NCI-H526 treated with DMSO at 0.1 percent for 48 hours (cell line): Measurements from ENCODE around the gene TEX44.

Experiments
- DNase-seq: peaks from one replicate; lab custom pipeline; 2025; lab: John Stamatoyannopoulos, UW

The TEX44 gene

DNA sequence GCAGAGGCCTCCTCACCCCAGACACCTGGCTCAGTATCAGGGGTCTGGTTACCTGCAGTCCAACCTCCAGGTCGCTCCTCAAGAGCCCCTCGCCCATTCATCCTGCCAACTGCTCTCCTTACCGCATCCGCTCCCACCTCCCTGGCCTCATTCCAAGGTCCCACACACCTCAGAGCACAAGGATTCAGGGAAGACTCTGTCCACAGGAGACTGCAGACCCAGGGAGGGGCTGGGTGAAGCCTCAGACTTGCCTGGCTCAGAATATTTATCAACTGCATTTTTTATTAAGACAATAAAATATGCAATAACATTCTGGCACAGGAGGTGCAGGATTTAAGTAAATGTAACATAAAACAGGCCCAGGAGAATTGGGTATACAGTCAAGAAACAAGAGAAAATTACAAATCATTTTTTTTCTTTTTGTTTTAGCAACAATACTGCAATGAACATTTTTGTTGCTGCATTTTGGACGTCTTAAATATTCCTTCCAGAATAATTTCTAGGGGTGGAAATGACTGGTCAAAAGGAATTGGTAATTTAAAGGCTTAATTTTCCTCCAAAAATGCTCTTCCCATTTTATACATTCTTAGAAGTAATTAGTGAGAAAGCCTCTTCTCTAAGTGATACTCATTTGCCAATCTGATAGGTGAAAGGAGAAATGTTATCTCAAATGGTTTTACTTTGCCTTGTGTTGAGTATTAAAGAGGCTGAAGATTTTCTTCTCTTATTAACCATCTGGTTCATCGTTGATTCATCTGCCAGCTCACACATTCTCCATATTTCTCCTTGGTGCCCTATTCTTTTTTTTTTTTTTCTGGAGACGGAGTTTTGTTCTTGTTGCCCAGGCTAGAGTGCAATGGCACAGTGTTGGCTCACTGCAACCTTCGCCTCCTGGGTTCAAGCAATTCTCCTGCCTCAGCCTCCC, 42.5 kb downstream of the TEX44 start:
- no peak for DNase-seq

DNA sequence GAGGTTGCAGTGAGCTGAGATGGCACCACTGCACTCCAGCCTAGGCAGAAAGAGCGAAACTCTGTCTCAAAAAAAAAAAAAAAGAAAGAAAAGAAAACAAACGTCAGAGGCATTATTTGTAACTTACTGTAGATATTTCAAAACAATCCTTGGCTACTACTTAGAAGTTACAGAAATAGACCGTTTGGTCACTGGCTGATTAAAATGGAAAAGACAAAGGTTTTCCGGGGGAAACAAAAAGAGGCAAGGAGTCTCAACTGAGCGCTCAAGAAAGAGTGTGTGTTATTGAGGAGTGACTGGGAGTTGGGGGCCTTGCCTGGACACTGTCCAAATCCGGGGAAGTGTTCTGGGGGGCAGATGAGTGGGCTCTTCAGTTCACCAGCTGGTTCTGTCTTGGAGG, 47.6 kb downstream of the TEX44 start:
- no peak for DNase-seq

DNA sequence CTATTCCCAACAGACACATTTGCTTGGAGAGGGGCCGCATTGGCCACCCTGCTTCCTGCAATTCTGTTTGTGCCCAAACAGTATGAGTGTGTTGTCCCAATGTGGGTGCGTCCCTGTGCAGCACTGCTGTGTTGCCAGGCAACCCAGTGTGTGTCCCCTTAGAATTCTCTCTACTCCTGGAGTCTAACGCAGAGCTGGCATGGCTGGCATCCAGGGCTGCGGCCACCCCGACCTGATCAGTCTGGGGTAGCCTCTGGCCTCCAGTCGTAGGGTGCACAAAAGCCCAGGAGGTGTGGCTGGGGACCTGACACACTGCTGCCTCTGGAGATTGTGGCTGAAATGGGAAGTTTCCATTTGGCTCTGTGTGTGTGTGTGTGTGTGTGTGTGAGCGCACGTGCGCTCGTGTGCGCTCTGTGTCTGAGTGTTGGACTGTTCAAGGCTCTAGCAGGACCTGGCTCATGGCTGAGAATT, 48.0 kb downstream of the TEX44 start:
- DNase-seq, result no peak

DNA sequence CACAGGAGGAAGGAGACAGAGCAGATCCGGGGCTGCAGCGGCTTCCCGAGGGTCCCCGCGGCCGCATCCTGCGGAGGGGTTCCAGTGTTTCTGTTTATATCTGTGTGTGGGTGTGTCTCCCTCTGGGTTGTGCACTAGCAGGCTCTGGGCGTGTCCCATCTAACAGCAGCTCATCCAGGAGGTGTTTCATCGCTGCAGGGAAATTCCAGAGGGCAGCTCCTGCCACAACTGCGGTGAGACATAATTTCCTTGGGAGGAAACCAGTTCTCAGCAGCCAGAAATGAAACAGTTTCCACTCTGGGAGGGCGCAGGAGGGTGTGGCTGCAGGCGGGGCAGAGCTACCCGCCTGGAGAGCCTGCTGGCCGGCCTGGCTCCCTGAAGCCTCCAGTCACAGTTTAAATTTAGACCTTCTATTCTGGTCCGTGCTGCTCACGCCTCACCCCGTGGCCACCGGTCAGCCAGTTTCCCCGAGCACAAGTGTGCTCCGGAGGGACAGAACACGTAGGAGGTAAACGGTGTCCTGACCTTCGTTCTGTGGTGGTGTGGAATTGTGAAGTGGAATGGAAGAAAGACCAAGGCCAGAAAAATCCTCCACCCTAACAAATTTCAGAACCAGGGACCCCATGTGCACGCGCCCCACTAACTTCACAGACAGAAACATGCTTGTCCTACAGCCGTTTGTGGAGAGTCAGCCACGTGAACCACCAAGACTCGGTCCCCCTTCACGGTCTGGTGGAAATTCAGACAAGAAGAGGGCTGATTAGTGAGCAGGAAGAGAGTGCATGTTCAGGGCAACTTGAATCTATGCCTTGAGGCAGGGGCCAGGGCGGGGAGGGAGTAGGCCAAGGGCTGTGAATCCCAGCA, 50.2 kb downstream of the TEX44 start:
- peak; percentile 77 for DNase-seq

DNA sequence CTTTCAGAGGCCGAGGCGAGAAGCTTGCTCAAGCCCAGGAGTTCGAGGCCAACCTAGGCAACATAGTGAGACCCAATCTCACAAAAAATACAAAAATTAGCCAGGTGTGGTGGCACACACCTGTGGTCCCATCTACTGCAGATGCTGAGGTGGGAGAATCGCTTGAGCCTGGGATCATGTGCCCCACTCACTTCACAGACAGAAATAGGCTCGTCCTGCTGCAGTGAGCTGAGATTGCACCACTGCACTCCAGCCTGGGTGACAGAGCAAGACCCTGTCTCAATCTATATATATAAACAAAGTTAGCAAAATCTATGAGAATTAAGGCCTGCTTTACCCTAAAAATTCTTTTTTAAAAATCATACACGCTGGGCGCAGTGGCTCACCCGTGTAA, 50.8 kb downstream of the TEX44 start:
- no peak for DNase-seq
